ENCODE results near the gene NAB1.

GRCh38 chr2:190695739-190696138 is 46.9 kb downstream of the NAB1 start:
- TF ChIP-seq SUZ12 (IDR thresholded peaks at IDR 0.05) (no peak), NFRKB (IDR thresholded peaks at IDR 0.05) (no peak), FOXM1 (IDR thresholded peaks at IDR 0.05; ENCODE audit: borderline replicate concordance) (no peak), SP1 (IDR thresholded peaks at IDR 0.05) (no peak), ARNT (IDR thresholded peaks at IDR 0.05) (no peak), BHLHE40 (IDR thresholded peaks at IDR 0.05; ENCODE audit: borderline replicate concordance) (no peak), PKNOX1 (IDR thresholded peaks at IDR 0.05) (no peak), ZNF384 (IDR thresholded peaks at IDR 0.05) (no peak)

Measured in HEK293T (cell line).